HG03025 (cell line): Measurements from ENCODE around the gene LYSMD4.
A peak's percentile ranks its signal among the peaks of the same experiment; 100 is the strongest.
"Not testable (repeated sequence)": the region's sequence is repeated elsewhere in the genome, so short reads cannot be mapped to it uniquely, and the experiment has no call there.

Experiments used
- ATAC-seq: cut with Tn5 transposase; IDR thresholded peaks from one replicate; pipeline ENCODE4 v1.9.1; 2021; ENCODE audit warnings: mild to moderate bottlenecking, moderate library complexity; ENCODE audit not compliant: unreplicated experiment, low FRiP score

LYSMD4 gene

DNA sequence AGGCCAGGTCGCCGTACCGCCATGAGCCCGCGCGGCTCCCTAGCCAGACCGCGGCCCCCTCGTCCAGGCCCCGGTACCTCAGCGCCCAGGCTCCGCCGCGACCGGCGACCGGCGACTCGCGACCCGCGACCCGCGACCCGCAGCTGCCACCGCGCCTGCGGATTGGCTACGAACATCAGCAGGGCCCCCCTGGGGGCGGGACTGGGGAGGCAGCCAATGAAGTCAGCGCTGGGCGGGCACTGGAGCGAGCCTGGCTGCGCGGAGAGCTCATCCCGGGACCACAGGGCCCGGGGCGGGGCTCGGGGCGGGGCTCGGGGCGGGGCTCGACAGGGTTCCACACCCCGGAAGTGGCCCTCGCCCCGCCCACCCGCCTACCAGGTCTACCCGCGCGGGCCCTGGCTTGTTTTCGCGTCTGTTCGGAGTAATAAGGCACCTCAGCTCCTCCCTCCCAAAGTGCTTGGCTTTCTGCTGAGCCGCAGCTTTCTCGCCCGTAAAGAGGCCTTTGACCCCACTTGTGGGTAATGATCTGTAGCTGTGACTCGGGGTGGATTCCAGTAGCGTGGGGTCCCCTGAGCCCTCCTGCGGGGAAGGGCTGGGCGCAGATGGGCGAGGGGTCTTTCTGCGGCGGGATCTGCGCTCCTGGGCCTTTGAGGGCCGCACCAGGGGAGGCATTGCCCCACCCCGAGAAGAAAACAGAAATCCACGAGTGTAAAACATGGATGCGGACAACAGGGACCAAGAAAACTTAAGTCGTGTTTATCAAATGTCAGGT is at the start of gene LYSMD4:
TSS of gene LYSMD4 (minus strand) at position 170 of the 772 bp plus-strand sequence. CDS start 1,438 bp downstream, outside the sequence.
- ATAC-seq: peak; percentile 97

DNA sequence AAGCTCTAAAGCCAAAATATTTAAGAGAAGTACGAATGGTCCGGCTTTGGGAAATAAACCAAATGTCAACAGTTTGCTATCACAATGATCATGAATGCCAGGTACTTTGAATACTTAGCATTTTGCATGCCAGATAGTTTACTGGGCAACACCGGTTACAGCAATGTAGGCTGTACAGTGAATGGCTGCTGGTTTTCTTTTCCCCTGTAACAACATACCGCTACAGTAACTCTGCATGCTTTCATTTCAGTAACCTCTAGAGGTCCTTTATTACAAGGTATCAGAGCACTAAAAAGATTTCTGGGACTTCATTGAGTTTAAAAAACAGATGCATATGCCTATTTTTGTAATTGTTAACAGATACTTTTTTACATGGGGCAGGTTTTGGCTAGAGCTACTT is 48.8 kb upstream of the LYSMD4 start:
- not testable (repeated sequence) for ATAC-seq

DNA sequence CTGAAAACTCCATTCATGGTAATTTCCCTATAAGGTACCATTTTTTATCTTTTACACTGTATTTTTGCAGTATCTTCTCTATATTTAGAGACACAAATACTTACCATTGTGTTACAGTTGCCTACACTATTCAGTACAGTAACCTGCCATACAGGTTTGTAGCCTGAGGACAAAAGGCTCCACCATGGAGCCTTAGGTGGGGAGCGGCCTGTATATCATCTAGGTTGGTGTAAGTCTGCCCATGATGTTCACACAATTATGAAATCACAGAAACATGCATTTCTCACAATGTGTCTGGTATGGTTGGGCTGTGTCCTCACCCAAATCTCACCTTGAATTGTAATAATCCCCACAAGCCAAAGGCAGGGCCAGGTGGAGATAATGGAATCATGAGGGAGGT is 43.9 kb upstream of the LYSMD4 start:
- ATAC-seq: no peak

DNA sequence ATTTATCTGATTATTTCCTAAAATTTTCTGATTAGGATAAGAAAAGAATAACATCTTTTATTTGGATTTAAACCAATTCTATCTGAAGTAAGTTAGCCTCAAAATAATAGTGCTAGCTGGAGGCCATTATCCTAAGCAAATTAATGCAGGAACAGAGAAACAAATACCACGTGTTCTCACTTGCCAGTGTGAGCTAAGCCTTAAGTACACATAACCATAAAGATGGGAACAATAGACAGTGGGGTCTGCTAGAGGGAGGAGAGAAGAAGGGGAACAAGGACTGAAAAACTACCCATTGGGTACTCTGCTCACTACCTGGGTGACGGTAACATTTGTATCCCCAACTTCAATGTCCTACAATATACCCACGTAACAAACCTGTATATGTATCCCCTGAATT is 31.3 kb upstream of the LYSMD4 start:
- no peak for ATAC-seq

DNA sequence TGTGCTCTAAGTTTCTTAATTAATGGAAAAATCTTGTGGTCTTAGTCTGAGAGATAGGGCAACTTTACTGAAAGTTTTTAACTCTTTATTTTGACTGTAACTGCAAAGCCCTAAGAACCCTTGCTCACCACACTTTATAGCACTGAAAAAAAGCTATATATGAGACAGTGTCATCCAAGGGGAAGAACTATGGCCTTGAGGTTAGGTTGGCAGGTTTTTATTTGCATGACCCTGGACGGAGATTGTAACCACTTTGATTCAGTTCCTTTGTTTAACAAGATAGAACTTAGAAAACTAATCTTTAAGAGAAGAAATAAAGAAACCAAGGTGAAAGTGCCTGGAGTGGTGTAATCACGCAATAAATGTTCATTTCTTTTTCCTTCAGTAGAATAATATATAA is 30.6 kb upstream of the LYSMD4 start:
- ATAC-seq: no peak

DNA sequence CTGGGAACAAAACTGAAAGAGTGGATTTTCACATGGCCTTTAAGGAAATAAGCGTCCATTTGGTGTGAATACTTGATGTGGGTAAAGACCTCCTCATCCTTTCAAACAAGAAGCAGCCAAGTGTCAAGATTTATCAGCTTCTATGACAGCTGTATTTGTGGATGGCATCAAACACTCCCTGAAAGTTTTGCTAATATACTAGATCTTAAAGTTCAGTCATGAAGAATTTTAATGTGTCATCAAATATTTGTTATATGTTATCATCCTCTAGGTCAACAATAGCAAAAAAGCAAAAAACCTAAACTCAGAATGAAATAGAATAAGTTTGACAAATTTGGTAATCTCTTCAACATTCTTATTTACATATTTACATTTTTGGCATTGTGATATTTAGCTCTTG is 29.1 kb upstream of the LYSMD4 start:
- ATAC-seq: no peak

DNA sequence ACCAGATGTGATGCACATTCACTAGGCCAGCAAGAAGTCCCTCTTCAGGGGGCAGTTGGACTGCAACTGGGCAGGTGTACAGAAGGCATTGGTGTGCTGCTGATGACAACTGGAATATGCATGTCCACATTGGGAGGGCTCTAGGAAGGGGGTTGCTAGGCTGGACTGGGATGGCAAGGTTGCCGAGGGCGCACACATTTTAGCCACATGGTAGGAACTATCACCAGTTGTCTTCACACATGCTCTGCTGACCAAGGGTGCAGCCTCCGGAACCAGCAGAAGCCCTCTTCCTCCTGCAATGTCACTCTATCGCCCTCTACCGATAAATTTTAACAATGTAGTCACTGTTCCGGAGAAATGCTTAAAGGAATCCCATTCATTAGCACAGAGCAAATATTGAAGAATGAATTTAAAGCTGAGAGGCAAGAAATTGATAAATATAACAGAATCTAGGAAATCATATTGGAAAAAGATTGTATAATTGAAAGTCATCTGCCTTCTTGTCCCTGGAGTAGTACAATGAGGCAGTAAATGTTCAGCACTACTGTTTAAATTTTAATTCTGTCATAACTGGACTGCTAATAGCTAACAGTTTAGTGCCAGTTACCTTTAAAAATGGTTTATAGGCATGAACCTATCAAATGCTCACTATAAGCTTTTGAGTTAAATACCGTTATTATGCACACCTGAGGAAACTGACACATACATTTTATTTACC is 22.6 kb upstream of the LYSMD4 start:
- peak; percentile 77 for ATAC-seq

DNA sequence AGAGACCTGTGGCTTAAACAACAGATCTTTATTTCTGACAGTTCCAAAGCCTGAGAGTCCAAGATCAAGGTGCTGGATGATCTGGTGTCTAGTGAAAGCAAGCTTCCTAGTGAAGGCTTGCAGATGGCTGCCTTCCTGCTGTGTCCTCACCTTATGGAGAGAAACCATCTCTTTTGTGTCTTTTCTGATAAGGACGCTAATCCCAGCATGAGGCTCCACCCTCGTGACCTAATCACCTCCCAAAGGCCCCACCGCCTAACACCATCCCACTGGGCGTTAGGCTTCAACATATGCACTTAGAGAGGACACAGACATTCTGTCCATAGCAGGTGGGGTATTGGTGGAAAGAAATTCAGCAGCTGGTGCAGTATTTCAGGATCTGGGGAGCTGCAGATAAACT is 19.8 kb upstream of the LYSMD4 start:
- ATAC-seq: no peak

DNA sequence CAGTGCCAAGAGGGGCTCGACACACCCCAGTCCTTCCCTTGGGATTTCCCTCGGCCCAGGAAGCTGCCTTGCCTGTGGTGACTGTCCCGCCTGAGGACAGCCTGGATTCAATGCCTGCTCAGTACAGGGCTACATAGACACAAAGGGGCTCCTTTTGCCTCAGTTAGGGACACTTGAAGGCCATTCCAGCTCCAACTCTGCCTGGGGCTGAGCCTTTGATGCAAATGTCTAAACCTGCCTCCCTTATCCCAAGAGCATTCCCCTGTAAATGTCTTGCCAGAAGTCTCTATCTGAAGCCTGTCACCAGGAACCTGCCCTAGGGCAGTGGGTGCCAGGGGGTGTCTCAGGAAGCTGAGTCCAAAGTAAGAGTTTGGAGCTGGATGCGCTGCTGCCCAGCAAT is 19.3 kb upstream of the LYSMD4 start:
- ATAC-seq: no peak

DNA sequence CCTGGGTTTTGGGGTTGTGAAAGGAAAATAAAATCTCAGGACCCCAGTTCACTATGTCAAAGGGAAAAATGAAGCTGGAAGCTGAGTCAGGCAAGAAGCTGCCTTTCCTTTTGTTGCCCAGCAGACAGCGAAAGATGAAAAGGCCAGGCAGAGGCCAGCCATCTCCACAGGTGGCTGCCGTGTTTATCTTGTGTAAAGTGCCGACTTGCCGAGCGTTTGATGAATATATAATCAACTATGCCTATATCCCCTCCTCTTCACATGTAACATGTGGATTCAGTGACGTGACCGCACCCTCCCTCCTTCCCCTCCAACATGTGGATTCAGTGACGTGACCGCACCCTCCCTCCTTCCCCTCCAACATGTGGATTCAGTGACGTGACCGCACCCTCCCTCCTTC is 17.1 kb upstream of the LYSMD4 start:
- not testable (repeated sequence) for ATAC-seq

DNA sequence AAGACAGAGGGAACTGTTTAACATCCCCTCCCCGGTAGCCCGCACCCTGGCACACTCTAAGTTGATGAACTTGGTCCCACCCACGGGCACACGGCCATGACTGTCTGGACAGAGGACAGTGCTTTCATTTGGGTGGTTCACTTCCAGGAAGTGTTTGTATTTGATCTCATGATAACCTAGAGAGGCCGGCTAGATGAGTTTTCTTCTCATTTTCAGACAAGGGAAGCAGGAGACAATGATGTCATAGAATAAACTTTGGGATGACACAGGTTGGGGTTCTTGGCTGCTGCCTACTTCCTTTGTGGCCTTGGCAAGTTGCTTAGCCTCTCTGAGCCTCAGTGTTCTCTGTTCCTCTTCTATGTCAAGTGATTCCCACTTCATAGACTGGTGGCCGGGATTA is 16.1 kb upstream of the LYSMD4 start:
- no peak for ATAC-seq

DNA sequence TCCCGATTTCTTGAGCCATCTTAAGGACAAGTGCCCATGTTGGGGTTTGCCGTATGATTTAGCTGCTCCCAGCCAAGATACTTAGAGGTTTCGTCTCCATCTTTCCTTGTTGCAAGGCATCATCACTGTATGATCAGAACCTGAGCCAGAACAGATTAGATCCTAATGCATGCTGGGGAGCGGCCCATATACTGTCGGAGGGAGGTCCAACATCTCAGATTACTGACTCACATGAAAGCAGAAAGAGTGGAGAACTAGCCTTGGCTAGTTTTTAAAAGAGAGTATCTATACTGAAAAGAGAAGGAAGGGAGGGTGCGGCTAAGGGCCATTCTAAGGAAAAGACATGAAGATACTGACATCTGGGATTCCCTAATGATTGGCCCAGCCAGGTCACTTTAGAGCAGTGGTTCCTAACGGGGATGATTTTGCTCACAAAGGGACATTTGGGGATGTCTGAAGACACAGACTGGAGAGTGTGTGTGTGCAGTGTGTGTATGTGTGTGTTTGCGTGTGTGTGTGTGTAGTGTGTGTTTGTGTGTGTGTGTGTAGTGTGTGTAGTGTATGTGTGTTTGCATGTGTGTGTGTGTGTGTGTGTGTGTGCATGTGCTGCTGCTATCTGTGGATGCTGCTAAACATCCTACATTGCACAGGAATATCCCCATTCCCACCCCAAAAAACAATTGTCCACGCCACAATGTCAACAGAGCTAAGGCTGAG is 12.3 kb upstream of the LYSMD4 start:
- ATAC-seq: no peak

DNA sequence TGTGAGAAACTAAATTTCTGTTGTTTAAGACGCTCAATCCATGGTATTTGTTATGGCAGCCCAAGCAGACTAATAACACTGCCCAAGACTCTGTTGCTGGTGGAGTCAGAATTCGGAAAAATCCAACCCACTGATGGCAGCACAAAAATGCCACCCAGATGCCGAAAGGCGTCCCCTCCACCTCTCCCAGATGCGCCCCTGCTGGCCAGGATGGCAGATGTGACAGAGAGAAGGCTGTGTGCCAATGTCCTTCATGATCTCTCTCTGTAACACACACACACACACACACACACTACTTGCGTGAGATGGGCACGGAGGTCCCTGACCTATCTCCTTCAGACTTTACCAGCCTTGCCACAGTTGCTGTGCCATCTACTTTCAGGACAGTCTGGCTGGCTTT is 10.9 kb upstream of the LYSMD4 start:
- ATAC-seq: no peak

DNA sequence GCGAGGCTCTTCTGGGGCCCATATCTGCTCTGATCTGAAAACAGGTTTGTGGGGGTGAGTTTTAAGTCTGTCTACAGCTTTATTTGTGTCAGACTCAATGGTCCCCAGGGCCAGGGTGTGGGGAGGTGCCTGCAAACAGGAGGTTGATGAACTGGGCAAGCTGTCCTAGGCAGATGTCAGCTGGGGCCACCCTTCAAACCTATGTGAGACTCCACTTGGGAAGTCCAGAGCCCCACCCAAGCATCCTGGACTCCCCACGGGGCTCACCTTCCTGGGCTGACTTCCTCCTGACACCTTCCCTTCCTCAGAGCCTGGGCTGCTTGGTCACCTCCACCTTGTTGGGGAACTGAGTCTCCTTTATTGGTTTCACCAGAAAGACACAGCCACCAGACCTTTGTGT is 8.6 kb upstream of the LYSMD4 start:
- no peak for ATAC-seq

DNA sequence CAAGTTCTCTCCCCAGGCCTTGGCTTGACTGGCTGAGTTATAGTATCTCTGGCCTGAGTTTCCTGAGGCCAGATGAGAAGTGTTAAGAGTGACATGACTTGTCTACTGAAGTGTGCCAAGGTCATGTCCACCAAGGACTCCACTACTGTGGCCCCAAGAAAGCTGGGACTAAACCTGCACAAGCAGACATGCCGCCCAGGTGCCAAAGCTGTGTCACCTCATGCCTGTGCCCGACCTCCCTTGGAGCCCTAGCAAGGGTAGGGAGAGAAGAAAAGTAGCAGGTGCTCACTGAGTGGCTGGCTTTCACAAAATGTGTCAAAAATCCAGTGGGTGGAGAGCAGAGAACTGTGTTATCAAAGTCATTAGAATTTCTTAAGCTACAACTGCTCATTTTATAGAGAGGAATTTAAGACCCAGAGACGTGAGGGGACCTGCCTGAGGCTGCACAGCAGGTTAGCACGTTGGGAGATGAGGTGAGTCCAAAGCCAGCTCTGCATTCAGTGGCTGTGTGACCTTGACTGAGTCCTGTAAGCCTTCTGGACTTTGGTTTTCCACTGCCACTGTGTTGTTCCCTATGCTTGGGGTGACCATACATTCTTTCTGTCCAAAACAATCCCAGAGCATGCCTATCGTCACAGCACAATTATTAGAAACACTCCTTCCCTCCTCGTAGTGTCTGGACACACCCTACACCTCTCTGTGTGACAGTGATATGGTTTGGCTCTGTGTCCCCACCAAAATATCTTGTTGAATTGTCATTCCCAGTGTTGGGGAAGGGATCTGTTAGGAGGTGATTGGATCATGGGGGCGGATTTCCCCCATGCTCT is 5.0 kb upstream of the LYSMD4 start:
- no peak for ATAC-seq

DNA sequence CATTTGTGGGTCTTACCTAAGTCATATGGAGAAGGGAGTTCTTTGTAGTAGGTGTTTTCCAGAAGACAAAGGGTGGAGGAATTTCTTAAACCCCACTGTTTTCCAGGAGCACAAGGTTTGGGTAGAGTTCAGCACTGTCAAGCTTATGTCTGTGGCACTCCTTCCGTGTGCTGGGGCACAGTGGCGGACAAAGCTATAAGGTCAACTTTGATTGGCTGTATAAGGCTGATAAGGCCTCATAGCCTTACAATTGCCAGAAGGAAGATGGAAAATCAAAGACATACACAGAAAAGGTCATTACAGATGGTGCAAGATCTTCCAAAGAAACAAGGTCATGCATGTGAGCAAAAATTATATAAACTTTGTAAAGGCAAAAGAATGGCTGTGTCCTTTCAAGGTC is 3.5 kb upstream of the LYSMD4 start:
- ATAC-seq: no peak

DNA sequence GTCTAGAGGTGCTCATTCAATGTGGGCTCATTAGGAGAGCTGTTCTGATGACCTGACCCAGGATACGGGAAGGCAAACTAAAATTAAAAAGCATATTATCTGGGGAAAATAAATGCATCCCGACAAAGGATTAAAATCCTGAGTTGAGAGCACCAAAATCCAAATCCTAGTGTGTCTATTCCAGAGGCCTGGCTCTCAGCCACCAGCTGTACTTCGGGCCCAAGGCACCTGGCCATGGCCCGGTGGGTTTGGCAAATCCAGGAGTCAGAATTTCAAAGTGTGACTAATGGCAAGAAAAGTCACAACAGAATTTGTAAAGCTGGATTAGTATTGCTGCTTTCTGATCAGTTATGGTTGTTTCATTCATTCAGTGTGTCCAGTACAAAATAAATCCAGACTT is 2.6 kb upstream of the LYSMD4 start:
- ATAC-seq: no peak

DNA sequence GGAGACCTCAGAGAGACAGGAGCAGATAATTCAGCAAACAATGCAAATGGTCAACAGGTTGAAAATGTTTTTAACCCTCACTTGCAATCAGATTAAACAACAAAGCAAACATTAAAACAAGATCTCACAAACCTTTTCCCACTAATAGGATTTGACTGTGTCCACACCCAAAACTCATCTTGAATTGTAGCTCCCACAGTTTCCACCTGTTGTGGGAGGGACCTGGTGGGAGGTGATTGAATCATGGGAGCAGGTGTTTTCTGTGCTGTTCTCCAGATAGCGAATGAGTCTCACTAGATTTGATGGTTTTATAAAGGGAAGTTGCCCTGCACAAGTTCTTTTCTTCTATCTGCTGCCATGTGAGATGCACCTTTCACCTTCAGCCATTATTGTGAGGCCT is 1.3 kb upstream of the LYSMD4 start:
- ATAC-seq: no peak

DNA sequence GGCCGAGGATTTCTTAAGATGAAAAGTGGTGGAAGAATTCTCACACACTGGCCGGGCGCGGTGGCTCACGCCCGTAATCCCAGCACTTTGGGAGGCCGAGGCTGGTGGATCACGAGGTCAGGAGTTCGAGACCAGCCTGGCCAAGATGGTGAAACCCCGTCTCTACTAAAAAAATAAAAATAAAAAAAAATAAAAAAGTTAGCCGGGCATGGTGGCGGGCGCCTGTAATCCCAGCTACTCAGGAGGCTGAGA is 729 bp upstream of the LYSMD4 start:
- not testable (repeated sequence) for ATAC-seq

DNA sequence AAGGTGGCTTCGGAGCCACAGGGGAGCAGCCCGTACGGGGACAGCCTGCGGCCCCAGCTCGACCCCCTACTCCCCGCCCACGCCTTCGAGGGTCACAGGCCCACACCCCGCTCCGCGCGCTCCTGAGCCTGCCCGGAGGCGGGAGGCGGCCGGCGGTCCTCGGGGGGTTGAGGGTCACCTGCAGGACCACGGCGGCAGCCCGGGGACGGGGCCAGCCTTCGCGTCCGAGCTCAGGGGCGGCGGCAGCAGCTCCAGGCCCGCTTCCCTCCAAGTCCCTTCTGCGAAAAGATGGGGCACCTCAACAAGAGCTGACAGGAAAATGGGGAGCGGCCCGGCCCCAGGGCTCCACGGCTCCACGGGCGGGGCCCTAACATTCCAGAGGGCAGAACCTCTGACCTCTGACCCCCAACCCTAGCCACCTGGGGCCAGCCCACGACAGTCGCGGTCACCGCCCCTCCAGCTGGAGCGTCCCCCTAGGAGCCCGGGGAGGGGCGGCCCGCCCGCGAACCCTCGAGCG is 428 bp downstream of the LYSMD4 start:
- peak; percentile 29 for ATAC-seq
